MM.1S (cell line): ENCODE data around the gene KRTDAP.
A peak's percentile ranks its signal among the peaks of the same experiment; 100 is the strongest.

ENCODE experiments used
- DNase-seq: peaks from one replicate; pipeline ENCODE4 v3.0.0-alpha.2; 2015
- H2AFZ ChIP-seq: fragments of 300-600 bp; sonication (generic); 2 replicates; pipeline ENCODE4 v1.6.0; 2016; ENCODE audit warnings: antibody characterized with exemption, low read length
- H3F3A ChIP-seq: fragments of 300-600 bp; sonication (generic); 2 replicates; pipeline ENCODE4 v1.6.1; 2016; ENCODE audit warnings: mild to moderate bottlenecking, antibody characterized with exemption, low read length, moderate library complexity, mixed read lengths; ENCODE audit not compliant: insufficient read depth
- H3K27ac ChIP-seq: fragments of 300-600 bp; sonication (generic); 2 replicates; pipeline ENCODE4 v1.5.1; 2016; ENCODE audit warnings: mild to moderate bottlenecking, low read length
- H3K27me3 ChIP-seq: fragments of 300-600 bp; sonication (generic); replicated peaks from 2 replicates; pipeline ENCODE4 v1.6.0; 2016; ENCODE audit warnings: low read length; ENCODE audit not compliant: insufficient read depth
- H3K36me3 ChIP-seq: fragments of 300-600 bp; sonication (generic); replicated peaks from 2 replicates; pipeline ENCODE4 v1.6.1; 2016; ENCODE audit warnings: mild to moderate bottlenecking, low read length, mixed read lengths; ENCODE audit not compliant: insufficient read depth
- H3K4me1 ChIP-seq: fragments of 300-600 bp; sonication (generic); 2 replicates; pipeline ENCODE4 v1.6.1; 2016; ENCODE audit warnings: low read length, mixed read lengths
- H3K4me2 ChIP-seq: fragments of 300-600 bp; sonication (generic); 2 replicates; pipeline ENCODE4 v1.6.0; 2016; ENCODE audit warnings: low read depth, low read length
- H3K4me3 ChIP-seq: fragments of 300-600 bp; sonication (generic); 2 replicates; pipeline ENCODE4 v1.5.1; 2016; ENCODE audit warnings: low read length, mixed read lengths
- H3K79me2 ChIP-seq: fragments of 300-600 bp; sonication (generic); 2 replicates; pipeline ENCODE4 v1.6.1; 2016; ENCODE audit warnings: mixed run types, low read length, mixed read lengths
- H3K9ac ChIP-seq: fragments of 300-600 bp; sonication (generic); 2 replicates; pipeline ENCODE4 v1.6.1; 2016; ENCODE audit warnings: low read length, mixed read lengths
- H3K9me2 ChIP-seq: fragments of 300-600 bp; sonication (generic); replicated peaks from 2 replicates; pipeline ENCODE4 v1.6.1; 2016; ENCODE audit warnings: mild to moderate bottlenecking, low read length, mixed read lengths; ENCODE audit not compliant: insufficient read depth
- H3K9me3 ChIP-seq: fragments of 300-600 bp; sonication (generic); replicated peaks from 2 replicates; pipeline ENCODE4 v1.6.1; 2016; ENCODE audit warnings: mild to moderate bottlenecking, low read length, mixed read lengths; ENCODE audit not compliant: insufficient read depth
- H4K20me1 ChIP-seq: fragments of 300-600 bp; sonication (generic); 2 replicates; pipeline ENCODE4 v1.6.1; 2016; ENCODE audit warnings: mild to moderate bottlenecking, low read length, moderate library complexity, mixed read lengths; ENCODE audit not compliant: insufficient read depth
- EZH2 ChIP-seq: fragments of 300-600 bp; sonication (generic); optimal IDR thresholded peaks from 2 replicates; pipeline ENCODE3; 2017; ENCODE audit warnings: low read depth, mild to moderate bottlenecking, antibody characterized with exemption, low read length, mixed read lengths
- EZH2phosphoT487 ChIP-seq: fragments of 300-600 bp; sonication (generic); IDR thresholded peaks from 2 replicates; pipeline ENCODE4 v1.6.1; 2018; ENCODE audit warnings: antibody characterized with exemption, low read length
- TF ChIP-seq, protein P1 (sequence below): fragments of 300-600 bp; sonication (generic); IDR thresholded peaks from 2 replicates; pipeline ENCODE4 v1.5.1; 2016; ENCODE audit warnings: antibody characterized with exemption, low read length, mixed read lengths

Gene KRTDAP

DNA sequence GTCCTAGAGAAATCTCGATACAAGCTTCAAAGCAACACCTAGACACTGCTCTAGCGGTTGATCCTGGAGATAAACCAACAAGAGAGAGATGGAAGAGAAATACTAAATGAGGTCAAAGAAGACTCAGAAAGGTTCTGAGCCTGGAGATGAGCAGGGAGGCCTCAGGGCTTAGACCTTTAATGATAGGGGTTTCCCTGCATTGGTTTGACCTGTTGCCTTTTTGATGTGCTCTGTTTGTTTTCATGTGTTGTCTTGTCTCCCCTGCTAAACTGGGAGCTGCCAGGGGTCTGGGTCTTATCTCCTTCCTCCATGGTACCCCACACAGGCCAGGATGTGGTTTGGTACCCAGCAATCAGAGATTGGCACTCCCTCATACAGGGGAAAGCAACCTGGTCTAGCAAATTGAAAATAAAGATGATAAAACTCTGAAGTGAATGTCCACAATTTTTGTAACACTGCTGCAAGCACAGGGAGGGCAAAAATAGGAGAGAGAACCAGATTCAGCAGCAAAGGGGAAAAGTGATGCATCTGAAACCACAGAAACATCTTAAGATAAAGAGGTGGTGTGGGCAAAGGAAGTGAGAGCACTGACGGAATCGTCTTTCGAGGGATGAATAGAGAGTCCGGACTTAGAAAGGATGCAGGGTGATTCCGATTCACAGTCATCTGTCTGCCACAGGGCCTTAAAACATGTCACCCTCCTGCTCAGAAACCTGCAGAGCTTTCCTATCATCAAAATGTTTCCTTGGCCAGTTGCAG lies 38.7 kb downstream of the KRTDAP start:
- no peak overlapping the region for H3K9ac ChIP-seq

DNA sequence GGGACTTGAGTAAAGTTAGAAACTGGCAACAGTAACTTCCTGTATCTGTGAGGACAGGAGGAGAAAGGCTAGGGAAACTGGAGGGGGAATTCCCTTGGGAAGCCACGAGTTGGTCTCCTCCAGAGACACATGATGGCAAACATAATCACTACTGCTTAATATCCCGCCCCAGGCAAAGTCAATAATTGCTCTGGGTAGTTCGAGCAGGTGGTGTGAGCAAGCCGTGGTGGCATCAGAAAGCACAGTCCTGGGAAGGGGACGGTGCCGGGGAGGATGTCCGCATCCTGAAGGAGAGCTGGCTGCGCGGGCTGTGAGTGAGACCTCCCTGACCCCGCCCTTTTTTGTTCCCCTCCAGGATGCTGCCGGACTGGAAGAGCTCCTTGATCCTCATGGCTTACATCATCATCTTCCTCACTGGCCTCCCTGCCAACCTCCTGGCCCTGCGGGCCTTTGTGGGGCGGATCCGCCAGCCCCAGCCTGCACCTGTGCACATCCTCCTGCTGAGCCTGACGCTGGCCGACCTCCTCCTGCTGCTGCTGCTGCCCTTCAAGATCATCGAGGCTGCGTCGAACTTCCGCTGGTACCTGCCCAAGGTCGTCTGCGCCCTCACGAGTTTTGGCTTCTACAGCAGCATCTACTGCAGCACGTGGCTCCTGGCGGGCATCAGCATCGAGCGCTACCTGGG lies 40.8 kb downstream of the KRTDAP start:
- Histone ChIP-seq H3K79me2 (no peaks in the 10 kb centered on the region), H3F3A (peaks cover 10% of the 10 kb centered on the region), H3K27ac (no peak overlapping the region), H3K9me3 (no peaks in the 10 kb centered on the region), H3K36me3 (no peaks in the 10 kb centered on the region), H4K20me1 (no peaks in the 10 kb centered on the region), H3K9me2 (no peaks in the 10 kb centered on the region), H3K9ac (no peak overlapping the region), H3K4me1 (peaks cover 27% of the 10 kb centered on the region), H3K4me3 (no peak overlapping the region), H3K27me3 (peaks cover 54% of the 10 kb centered on the region), H2AFZ (no peak overlapping the region), H3K4me2 (no peak overlapping the region)
- TF ChIP-seq EZH2 = no peak
- TF ChIP-seq, protein P1, sequence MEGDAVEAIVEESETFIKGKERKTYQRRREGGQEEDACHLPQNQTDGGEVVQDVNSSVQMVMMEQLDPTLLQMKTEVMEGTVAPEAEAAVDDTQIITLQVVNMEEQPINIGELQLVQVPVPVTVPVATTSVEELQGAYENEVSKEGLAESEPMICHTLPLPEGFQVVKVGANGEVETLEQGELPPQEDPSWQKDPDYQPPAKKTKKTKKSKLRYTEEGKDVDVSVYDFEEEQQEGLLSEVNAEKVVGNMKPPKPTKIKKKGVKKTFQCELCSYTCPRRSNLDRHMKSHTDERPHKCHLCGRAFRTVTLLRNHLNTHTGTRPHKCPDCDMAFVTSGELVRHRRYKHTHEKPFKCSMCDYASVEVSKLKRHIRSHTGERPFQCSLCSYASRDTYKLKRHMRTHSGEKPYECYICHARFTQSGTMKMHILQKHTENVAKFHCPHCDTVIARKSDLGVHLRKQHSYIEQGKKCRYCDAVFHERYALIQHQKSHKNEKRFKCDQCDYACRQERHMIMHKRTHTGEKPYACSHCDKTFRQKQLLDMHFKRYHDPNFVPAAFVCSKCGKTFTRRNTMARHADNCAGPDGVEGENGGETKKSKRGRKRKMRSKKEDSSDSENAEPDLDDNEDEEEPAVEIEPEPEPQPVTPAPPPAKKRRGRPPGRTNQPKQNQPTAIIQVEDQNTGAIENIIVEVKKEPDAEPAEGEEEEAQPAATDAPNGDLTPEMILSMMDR = no peak
- no peak for TF ChIP-seq EZH2phosphoT487
- no peak for DNase-seq

More for the DNA sequence above, 38.7 kb downstream of the KRTDAP start:
- H3K4me3 ChIP-seq = no peak overlapping the region
- peak overlapping the region; percentile 62; the same call in 1 of the 2 replicates for H3K27ac ChIP-seq
- TF ChIP-seq, protein P1 = no peak
- TF ChIP-seq EZH2phosphoT487 (no peak), EZH2 (no peak)
- no peaks in the 10 kb centered on the region for H4K20me1 ChIP-seq
- H3K36me3 ChIP-seq = no peaks in the 10 kb centered on the region
- peak overlapping the region; percentile 46 for H3K4me2 ChIP-seq
- H2AFZ ChIP-seq = no peak overlapping the region
- peaks cover 36% of the 10 kb centered on the region for H3K27me3 ChIP-seq
- no peaks in the 10 kb centered on the region for H3K9me2 ChIP-seq
- H3F3A ChIP-seq = peaks cover 10% of the 10 kb centered on the region
- H3K4me1 ChIP-seq = peaks cover 27% of the 10 kb centered on the region
- no peaks in the 10 kb centered on the region for H3K9me3 ChIP-seq
- H3K79me2 ChIP-seq = no peaks in the 10 kb centered on the region
- peak; percentile 71 for DNase-seq

DNA sequence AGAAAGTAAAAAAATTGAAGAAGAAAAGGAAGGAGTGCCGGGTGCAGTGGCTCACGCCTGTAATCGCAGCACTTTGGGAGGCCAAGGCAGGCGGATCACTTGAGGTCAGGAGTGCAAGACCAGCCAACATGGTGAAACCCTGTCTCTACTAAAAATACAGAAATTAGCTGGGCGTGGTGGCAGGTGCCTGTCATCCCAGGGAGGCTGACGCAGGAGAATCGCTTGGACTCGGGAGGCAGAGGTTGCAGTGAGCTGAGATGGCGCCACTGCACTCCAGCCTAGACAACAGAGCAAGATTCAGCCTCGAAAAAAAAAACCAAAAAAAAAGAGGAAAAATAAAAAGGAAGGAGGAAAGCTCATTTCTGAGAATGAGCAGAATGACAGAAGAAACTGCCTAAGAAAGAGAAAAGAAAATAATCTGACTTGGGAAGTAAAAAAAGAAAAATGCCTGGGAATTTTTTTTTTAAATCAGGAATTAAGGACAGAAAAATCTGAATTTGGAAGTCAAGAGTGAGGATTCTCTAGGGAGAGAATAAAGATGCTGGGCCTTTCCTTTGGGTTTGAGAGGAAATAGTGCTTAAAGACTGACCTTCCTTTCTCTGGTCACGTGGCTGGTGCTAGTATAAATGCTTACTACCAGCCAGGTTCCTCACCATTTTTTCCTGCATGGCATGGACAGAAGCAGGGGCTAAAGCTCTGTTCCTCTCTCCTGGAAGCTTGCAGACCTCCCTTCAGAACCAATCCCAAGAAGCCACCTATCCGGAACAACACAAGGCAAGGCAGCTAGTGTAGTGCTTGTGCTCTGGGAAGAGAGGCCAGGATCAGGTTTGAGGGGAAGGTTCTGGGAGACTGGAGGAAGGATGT lies 42.4 kb downstream of the KRTDAP start, which contains the start of gene FFAR2:
FFAR2 (plus strand) TSS at position 652 of the 864 bp plus-strand sequence. CDS start 1,458 bp downstream, outside the sequence.
- no peak within 1 kb of the TSS for H3K9ac ChIP-seq
- H3K4me3 ChIP-seq = no peak within 1 kb of the TSS
- no peaks in the 10 kb centered on the region for H3K9me3 ChIP-seq
- no peak within 1 kb of the TSS for H3K27ac ChIP-seq
- H3F3A ChIP-seq = peaks cover 10% of the 10 kb centered on the region
- H2AFZ ChIP-seq = no peak within 1 kb of the TSS
- no peaks in the 10 kb centered on the region for H4K20me1 ChIP-seq
- no peak for TF ChIP-seq EZH2phosphoT487
- no peak for TF ChIP-seq EZH2
- TF ChIP-seq, protein P1 = no peak
- H3K27me3 ChIP-seq = peaks cover 54% of the 10 kb centered on the region
- no peak within 1 kb of the TSS for H3K4me2 ChIP-seq
- no peaks in the 10 kb centered on the region for H3K36me3 ChIP-seq
- H3K9me2 ChIP-seq = no peaks in the 10 kb centered on the region
- no peak for DNase-seq
- no peaks in the 10 kb centered on the region for H3K79me2 ChIP-seq
- peaks cover 27% of the 10 kb centered on the region for H3K4me1 ChIP-seq
